Retina (tissue), 1 donor: ENCODE results near the gene FKBP10.
A peak's percentile ranks its signal among the peaks of the same experiment; 100 is the strongest.
"Not testable (repeated sequence)": the region's sequence is repeated elsewhere in the genome, so short reads cannot be mapped to it uniquely, and the experiment has no call there.

Experiments used
- DNase-seq: peaks from one replicate; pipeline ENCODE4 v3.0.0-alpha.2; 2016

Gene FKBP10

GRCh38 chr17:41812381-41813151 is at the start of gene FKBP10:
TSS of gene FKBP10 (plus strand) at chr17:41813004. CDS start at chr17:41813035, 31 bp downstream.
- DNase-seq: peak; percentile 89

GRCh38 chr17:41763327-41763726 is 49.5 kb upstream of the FKBP10 start:
- DNase-seq: no peak

GRCh38 chr17:41766135-41766534 is 46.7 kb upstream of the FKBP10 start:
- DNase-seq: no peak

GRCh38 chr17:41767324-41768042 is 45.3 kb upstream of the FKBP10 start:
- DNase-seq: no peak

GRCh38 chr17:41768682-41769288 is 44.0 kb upstream of the FKBP10 start:
- no peak for DNase-seq

GRCh38 chr17:41769346-41769862 is 43.4 kb upstream of the FKBP10 start:
- DNase-seq: no peak

- DNase-seq: no peak
Observed at GRCh38 chr17:41769985-41770384, 42.8 kb upstream of the FKBP10 start.

GRCh38 chr17:41771389-41772206 is 41.2 kb upstream of the FKBP10 start:
- no peak for DNase-seq

- no peak for DNase-seq
Observed at GRCh38 chr17:41772218-41772585, 40.6 kb upstream of the FKBP10 start.

GRCh38 chr17:41772586-41773189 is 40.1 kb upstream of the FKBP10 start:
- DNase-seq: no peak

GRCh38 chr17:41773190-41773588 is 39.6 kb upstream of the FKBP10 start:
- DNase-seq: peak; percentile 46

- DNase-seq: peak; percentile 41
Observed at GRCh38 chr17:41773731-41774193, 39.0 kb upstream of the FKBP10 start.

GRCh38 chr17:41775394-41776226 is 37.2 kb upstream of the FKBP10 start:
- peak; percentile 55 for DNase-seq

GRCh38 chr17:41776262-41776900 is 36.4 kb upstream of the FKBP10 start:
- not testable (repeated sequence) for DNase-seq

GRCh38 chr17:41777157-41777573 is 35.6 kb upstream of the FKBP10 start:
- peak; percentile 59 for DNase-seq

- DNase-seq: no peak
Observed at GRCh38 chr17:41777574-41778188, 35.1 kb upstream of the FKBP10 start.

- DNase-seq: no peak
Observed at GRCh38 chr17:41779954-41780353, 32.9 kb upstream of the FKBP10 start.

- peak; percentile 56 for DNase-seq
Observed at GRCh38 chr17:41781404-41782110, 31.2 kb upstream of the FKBP10 start.

GRCh38 chr17:41782142-41782541 is 30.7 kb upstream of the FKBP10 start:
- DNase-seq: peak; percentile 49
